SK-N-SH (cell line): ENCODE measurements around the gene DUSP16. TPM values are rescaled to one million over a fixed set of nuclear protein-coding genes. Genes with fewer than 3 reads are reported as not detected.

ENCODE experiments used
- CTCF ChIA-PET: fragments of 300-600, 350-600 bp; formaldehyde crosslinking; extraction: SDS; loops from one replicate; lab custom pipeline; 2021; lab: Yijun Ruan, JAX
- POLR2A ChIA-PET: fragments of 350-600 bp; sonication (Branson Sonifier 250); formaldehyde crosslinking; extraction: SDS; loops from one replicate; lab custom pipeline; 2020; ENCODE audit warnings: antibody characterized with exemption, inconsistent platforms; lab: Yijun Ruan, JAX
- DNase-seq: peaks from one replicate; pipeline ENCODE4 v3.0.0; 2012
- H2AFZ ChIP-seq: fragments of 200-600 bp; sonication (generic); 2 replicates; pipeline ENCODE4 v1.8.1; 2016; ENCODE audit warnings: antibody characterized with exemption, mild to moderate bottlenecking, low read depth
- H3F3A ChIP-seq: fragments of 200-600 bp; sonication (generic); replicated peaks from 2 replicates; pipeline ENCODE3; 2016; ENCODE audit warnings: antibody characterized with exemption, mild to moderate bottlenecking; ENCODE audit not compliant: insufficient read depth
- H3K27ac ChIP-seq, 2 experiments: fragments of 200-500 bp in 1 of 2; fragments of 200-600 bp in 1 of 2; sonication (Bioruptor generic) in 1 of 2; sonication (generic), shearing (Covaris generic) in 1 of 2; 2 replicates each; pipeline versions ENCODE4 v1.5.1 to v1.6.1; 2014 to 2016; ENCODE audit warnings: low read depth in 2 of 2, inconsistent platforms in 1 of 2, low read length in 1 of 2, mild to moderate bottlenecking in 1 of 2, mixed read lengths in 1 of 2
- H3K27me3 ChIP-seq: fragments of 200-600 bp; sonication (generic), shearing (Covaris generic); 2 replicates; pipeline ENCODE4 v1.6.1; 2016; ENCODE audit warnings: mixed run types; ENCODE audit not compliant: insufficient read depth
- H3K36me3 ChIP-seq, 2 experiments: fragments of 200-500 bp in 1 of 2; fragments of 200-600 bp in 1 of 2; sonication (Bioruptor generic) in 1 of 2; sonication (generic) in 1 of 2; replicated peaks in 1 of 2; 2 replicates each; pipeline versions ENCODE3 to v1.5.1; 2014 to 2016; ENCODE audit warnings: low read length in 1 of 2, mild to moderate bottlenecking in 1 of 2; ENCODE audit not compliant: insufficient read depth in 2 of 2, control insufficient read depth in 1 of 2
- H3K4me1 ChIP-seq, 2 experiments: fragments of 200-500 bp in 1 of 2; fragments of 200-600 bp in 1 of 2; sonication (Bioruptor generic) in 1 of 2; sonication (generic), shearing (Covaris generic) in 1 of 2; 2 replicates each; pipeline versions ENCODE4 v1.5.1 to v1.6.1; 2014 to 2016; ENCODE audit warnings: low read depth in 1 of 2, low read length in 1 of 2, mixed run types in 1 of 2; ENCODE audit not compliant: insufficient read depth in 2 of 2, control insufficient read depth in 1 of 2
- H3K4me2 ChIP-seq: fragments of 200-600 bp; sonication (generic), shearing (Covaris generic); 2 replicates; pipeline ENCODE4 v1.6.1; 2017; ENCODE audit warnings: mixed run types
- H3K4me3 ChIP-seq, 2 experiments: fragments of 200-500 bp in 1 of 2; fragments of 200-600 bp in 1 of 2; sonication (Bioruptor generic) in 1 of 2; sonication (generic), shearing (Covaris generic) in 1 of 2; 2 replicates each; pipeline versions ENCODE4 v1.5.1 to v1.8.1; 2014 to 2016; ENCODE audit warnings: low read depth in 2 of 2, inconsistent platforms in 1 of 2, low read length in 1 of 2, mild to moderate bottlenecking in 1 of 2, mixed read lengths in 1 of 2, moderate library complexity in 1 of 2
- H3K79me2 ChIP-seq: fragments of 200-600 bp; sonication (generic); 2 replicates; pipeline ENCODE4 v1.8.1; 2017; ENCODE audit warnings: mild to moderate bottlenecking; ENCODE audit not compliant: insufficient read depth
- H3K9ac ChIP-seq: fragments of 200-600 bp; sonication (generic); 2 replicates; pipeline ENCODE4 v1.6.1; 2017; ENCODE audit warnings: mixed run types
- H3K9me2 ChIP-seq: fragments of 200-600 bp; sonication (generic); 2 replicates; pipeline ENCODE4 v1.6.1; 2017; ENCODE audit warnings: mixed run types
- H3K9me3 ChIP-seq: fragments of 200-600 bp; sonication (generic); 2 replicates; pipeline ENCODE4 v1.6.1; 2017; ENCODE audit warnings: mixed run types, mild to moderate bottlenecking, moderate library complexity
- H4K20me1 ChIP-seq: fragments of 200-600 bp; sonication (generic); 2 replicates; pipeline ENCODE4 v1.6.1; 2017; ENCODE audit warnings: mild to moderate bottlenecking, mixed run types; ENCODE audit not compliant: insufficient read depth
- CTCF ChIP-seq: fragments of 200-600 bp; sonication (generic); IDR thresholded peaks from 2 replicates; pipeline ENCODE4 v1.6.1; 2017; ENCODE audit warnings: antibody characterized with exemption, mild to moderate bottlenecking, moderate library complexity
- EP300 ChIP-seq, 2 experiments: IDR thresholded peaks; 2 replicates each; pipeline versions ENCODE4 v1.4.0 to v1.6.1; 2012; ENCODE audit warnings: borderline replicate concordance in 1 of 2, low read depth in 1 of 2, low read length in 1 of 2
- FOSL2 ChIP-seq: IDR thresholded peaks from 2 replicates; pipeline ENCODE4 v1.4.0; 2012; ENCODE audit warnings: low read depth, mild to moderate bottlenecking, moderate library complexity, borderline replicate concordance
- FOXM1 ChIP-seq: IDR thresholded peaks from 2 replicates; pipeline ENCODE4 v1.4.0; 2012; ENCODE audit warnings: low read depth, mild to moderate bottlenecking
- GABPA ChIP-seq: IDR thresholded peaks from 2 replicates; pipeline ENCODE4 v1.4.0; 2012; ENCODE audit warnings: low read depth, mild to moderate bottlenecking
- GATA2 ChIP-seq: sonication (generic); formaldehyde crosslinking; IDR thresholded peaks from 2 replicates; pipeline ENCODE4 v1.5.0; 2020; ENCODE audit warnings: mild to moderate bottlenecking, missing genetic modification reagents
- MAX ChIP-seq: IDR thresholded peaks from 2 replicates; pipeline ENCODE4 v1.4.0; 2012; ENCODE audit warnings: low read depth
- NFIC ChIP-seq: IDR thresholded peaks from 2 replicates; pipeline ENCODE4 v1.4.0; 2012; ENCODE audit warnings: borderline replicate concordance
- NRF1 ChIP-seq: IDR thresholded peaks from 2 replicates; pipeline ENCODE4 v1.6.1; 2012; ENCODE audit warnings: low read depth, mild to moderate bottlenecking, low read length
- POLR2AphosphoS5 ChIP-seq: IDR thresholded peaks from 2 replicates; pipeline ENCODE4 v1.6.1; 2012; ENCODE audit warnings: low read depth, low read length
- RAD21 ChIP-seq: IDR thresholded peaks from 2 replicates; pipeline ENCODE4 v1.6.1; 2012; ENCODE audit warnings: mild to moderate bottlenecking, low read length
- REST ChIP-seq: IDR thresholded peaks from 2 replicates; pipeline ENCODE4 v1.6.1; 2012; ENCODE audit warnings: mild to moderate bottlenecking, low read depth, low read length, moderate library complexity
- RXRA ChIP-seq: IDR thresholded peaks from 2 replicates; pipeline ENCODE4 v1.4.0; 2012; ENCODE audit warnings: low read depth, mild to moderate bottlenecking, borderline replicate concordance
- SMC3 ChIP-seq: IDR thresholded peaks from 2 replicates; pipeline ENCODE4 v1.6.1; 2012; ENCODE audit warnings: low read depth, low read length, improper control_type of control experiment
- TCF12 ChIP-seq: IDR thresholded peaks from 2 replicates; pipeline ENCODE4 v1.4.0; 2012
- TEAD4 ChIP-seq: IDR thresholded peaks from 2 replicates; pipeline ENCODE4 v1.4.0; 2012; ENCODE audit warnings: mild to moderate bottlenecking, borderline replicate concordance; ENCODE audit not compliant: insufficient read depth
- WGBS: methylation state at CpG from one replicate; pipeline ENCODE4 v1.1.6; 2017; ENCODE audit warnings: low lambda C conversion rate; 5-methylcytosine and 5-hydroxymethylcytosine counted together
- polyA plus RNA-seq, 3 experiments: library from polyadenylated mRNA; depleted of rRNA; stranded (reverse); fragments of >200 nt; gene quantifications; 2 replicates each; pipeline ENCODE4 v1.2.3, GENCODE V29; 2012
- TF ChIP-seq, protein P1 (sequence below): fragments of 150-350 bp; IDR thresholded peaks from 2 replicates; pipeline ENCODE4 v1.6.1; 2016; ENCODE audit warnings: mild to moderate bottlenecking, low read depth, low read length
- TF ChIP-seq, protein P2 (sequence below): fragments of 150-350 bp; IDR thresholded peaks from 2 replicates; pipeline ENCODE4 v1.6.1; 2017; ENCODE audit warnings: antibody characterized with exemption, low read length, low read depth, borderline replicate concordance
- TF ChIP-seq, protein P3 (sequence below): IDR thresholded peaks from 2 replicates; pipeline ENCODE4; 2012

The DUSP16 gene
- polyA plus RNA-seq, 1 of the 3 experiments (the other 2 are of a cell fraction), result 7.1 TPM

- Histone ChIP-seq H3F3A (no peaks in the 10 kb centered on the region), H3K27ac (no peak overlapping the region), H3K4me1 (peaks cover 0 to 14% of the 10 kb centered on the region in 2 experiments; a peak in 1 of 4 replicates), H3K4me2 (no peak overlapping the region), H3K4me3 (no peak overlapping the region), H3K36me3 (peaks cover 2 to 5% of the 10 kb centered on the region in 2 experiments), H4K20me1 (no peaks in the 10 kb centered on the region), H3K9me2 (no peaks in the 10 kb centered on the region), H3K9me3 (no peaks in the 10 kb centered on the region), H2AFZ (no peak overlapping the region), H3K27me3 (no peaks in the 10 kb centered on the region), H3K79me2 (no peaks in the 10 kb centered on the region), H3K9ac (no peak overlapping the region)
- TF ChIP-seq, protein P1, sequence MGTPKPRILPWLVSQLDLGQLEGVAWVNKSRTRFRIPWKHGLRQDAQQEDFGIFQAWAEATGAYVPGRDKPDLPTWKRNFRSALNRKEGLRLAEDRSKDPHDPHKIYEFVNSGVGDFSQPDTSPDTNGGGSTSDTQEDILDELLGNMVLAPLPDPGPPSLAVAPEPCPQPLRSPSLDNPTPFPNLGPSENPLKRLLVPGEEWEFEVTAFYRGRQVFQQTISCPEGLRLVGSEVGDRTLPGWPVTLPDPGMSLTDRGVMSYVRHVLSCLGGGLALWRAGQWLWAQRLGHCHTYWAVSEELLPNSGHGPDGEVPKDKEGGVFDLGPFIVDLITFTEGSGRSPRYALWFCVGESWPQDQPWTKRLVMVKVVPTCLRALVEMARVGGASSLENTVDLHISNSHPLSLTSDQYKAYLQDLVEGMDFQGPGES, result no peak
- TF ChIP-seq FOSL2, result no peak
- TF ChIP-seq, protein P2, sequence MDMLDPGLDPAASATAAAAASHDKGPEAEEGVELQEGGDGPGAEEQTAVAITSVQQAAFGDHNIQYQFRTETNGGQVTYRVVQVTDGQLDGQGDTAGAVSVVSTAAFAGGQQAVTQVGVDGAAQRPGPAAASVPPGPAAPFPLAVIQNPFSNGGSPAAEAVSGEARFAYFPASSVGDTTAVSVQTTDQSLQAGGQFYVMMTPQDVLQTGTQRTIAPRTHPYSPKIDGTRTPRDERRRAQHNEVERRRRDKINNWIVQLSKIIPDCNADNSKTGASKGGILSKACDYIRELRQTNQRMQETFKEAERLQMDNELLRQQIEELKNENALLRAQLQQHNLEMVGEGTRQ, result no peak
- no peak for TF ChIP-seq GABPA
- no peak for DNase-seq
- 92% methylated on average over 6 of the region's 6 CpGs for WGBS
- POLR2A ChIA-PET, result no interaction called here
- CTCF ChIA-PET, result no interaction called here
Observed at GRCh38 chr12:12467264-12467663, 95.4 kb downstream of the DUSP16 start.

DNA sequence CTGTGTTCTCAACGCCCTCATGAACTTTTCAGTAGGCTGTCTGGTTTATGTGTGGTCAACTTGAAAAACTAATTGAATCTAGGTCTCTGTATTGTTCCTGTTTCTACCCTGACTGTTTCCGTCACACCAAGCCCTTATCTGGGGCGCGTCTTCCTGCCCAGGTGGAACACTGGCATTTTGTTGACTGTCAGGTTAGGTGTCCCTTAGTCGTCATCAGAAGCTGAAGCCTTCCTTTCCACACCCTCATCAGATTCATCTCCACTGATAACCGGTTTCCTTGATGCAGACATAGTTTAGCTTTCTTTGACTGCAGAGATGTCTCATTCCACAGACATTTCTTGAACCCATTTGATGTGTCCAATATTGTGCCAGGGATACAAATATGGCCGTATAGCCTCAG is 96.5 kb downstream of the DUSP16 start:
- CTCF ChIA-PET, result interaction anchor here (1.1 kb wide), 1 partner anchor 10 kb away, joined by 5 read pairs; no protein-coding TSS in a partner anchor
- DNase-seq, result no peak
- Histone ChIP-seq H2AFZ (no peak overlapping the region), H3K4me2 (no peak overlapping the region), H3K36me3 (peaks cover 2 to 5% of the 10 kb centered on the region in 2 experiments), H3K79me2 (no peaks in the 10 kb centered on the region), H3K9me2 (no peaks in the 10 kb centered on the region), H3K4me1 (peaks cover 0 to 14% of the 10 kb centered on the region in 2 experiments; a peak in 1 of 4 replicates), H3K4me3 (no peak overlapping the region), H3F3A (no peaks in the 10 kb centered on the region), H4K20me1 (no peaks in the 10 kb centered on the region), H3K9ac (no peak overlapping the region), H3K27ac (no peak overlapping the region; a peak in 1 of 4 replicates), H3K27me3 (no peaks in the 10 kb centered on the region), H3K9me3 (no peaks in the 10 kb centered on the region)
- POLR2A ChIA-PET, result interaction anchor here (0.9 kb wide), 1 partner anchor 11 kb away, joined by 3 read pairs; no protein-coding TSS in a partner anchor
- 94% methylated on average over 7 of the region's 7 CpGs for WGBS
- TF ChIP-seq FOSL2 (no peak), NRF1 (no peak), SMC3 (no peak), TCF12 (no peak), CTCF (no peak), MAX (no peak), FOXM1 (no peak), RAD21 (no peak), REST (no peak), NFIC (no peak), TEAD4 (no peak), EP300 (IDR thresholded peaks at IDR 0.05; ENCODE audit: borderline replicate concordance in 1 of 2, low read depth in 1 of 2, low read length in 1 of 2) (no peak), RXRA (no peak), POLR2AphosphoS5 (no peak), GATA2 (CRISPR knock-in tag) (no peak)
- TF ChIP-seq, protein P3, sequence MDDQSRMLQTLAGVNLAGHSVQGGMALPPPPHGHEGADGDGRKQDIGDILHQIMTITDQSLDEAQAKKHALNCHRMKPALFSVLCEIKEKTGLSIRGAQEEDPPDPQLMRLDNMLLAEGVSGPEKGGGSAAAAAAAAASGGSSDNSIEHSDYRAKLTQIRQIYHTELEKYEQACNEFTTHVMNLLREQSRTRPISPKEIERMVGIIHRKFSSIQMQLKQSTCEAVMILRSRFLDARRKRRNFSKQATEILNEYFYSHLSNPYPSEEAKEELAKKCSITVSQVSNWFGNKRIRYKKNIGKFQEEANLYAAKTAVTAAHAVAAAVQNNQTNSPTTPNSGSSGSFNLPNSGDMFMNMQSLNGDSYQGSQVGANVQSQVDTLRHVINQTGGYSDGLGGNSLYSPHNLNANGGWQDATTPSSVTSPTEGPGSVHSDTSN, result no peak
